SU-DHL-6 (cell line): ENCODE data around the gene IQGAP3.

Source experiments
- EZH2phosphoT487 ChIP-seq: fragments of 200-600 bp; sonication (generic), shearing (Covaris generic); conservative IDR thresholded peaks from 2 replicates; pipeline ENCODE4 v1.6.1; 2018; ENCODE audit warnings: mild to moderate bottlenecking, antibody characterized with exemption, low read length, moderate library complexity, mixed read lengths
- TF ChIP-seq, protein P1 (sequence below): fragments of 200-600 bp; sonication (generic); IDR thresholded peaks from one replicate; pipeline ENCODE4 v1.5.1; 2017; ENCODE audit warnings: antibody characterized with exemption, mild to moderate bottlenecking, low read length, moderate library complexity; ENCODE audit not compliant: insufficient read depth, poor library complexity, severe bottlenecking

DNA sequence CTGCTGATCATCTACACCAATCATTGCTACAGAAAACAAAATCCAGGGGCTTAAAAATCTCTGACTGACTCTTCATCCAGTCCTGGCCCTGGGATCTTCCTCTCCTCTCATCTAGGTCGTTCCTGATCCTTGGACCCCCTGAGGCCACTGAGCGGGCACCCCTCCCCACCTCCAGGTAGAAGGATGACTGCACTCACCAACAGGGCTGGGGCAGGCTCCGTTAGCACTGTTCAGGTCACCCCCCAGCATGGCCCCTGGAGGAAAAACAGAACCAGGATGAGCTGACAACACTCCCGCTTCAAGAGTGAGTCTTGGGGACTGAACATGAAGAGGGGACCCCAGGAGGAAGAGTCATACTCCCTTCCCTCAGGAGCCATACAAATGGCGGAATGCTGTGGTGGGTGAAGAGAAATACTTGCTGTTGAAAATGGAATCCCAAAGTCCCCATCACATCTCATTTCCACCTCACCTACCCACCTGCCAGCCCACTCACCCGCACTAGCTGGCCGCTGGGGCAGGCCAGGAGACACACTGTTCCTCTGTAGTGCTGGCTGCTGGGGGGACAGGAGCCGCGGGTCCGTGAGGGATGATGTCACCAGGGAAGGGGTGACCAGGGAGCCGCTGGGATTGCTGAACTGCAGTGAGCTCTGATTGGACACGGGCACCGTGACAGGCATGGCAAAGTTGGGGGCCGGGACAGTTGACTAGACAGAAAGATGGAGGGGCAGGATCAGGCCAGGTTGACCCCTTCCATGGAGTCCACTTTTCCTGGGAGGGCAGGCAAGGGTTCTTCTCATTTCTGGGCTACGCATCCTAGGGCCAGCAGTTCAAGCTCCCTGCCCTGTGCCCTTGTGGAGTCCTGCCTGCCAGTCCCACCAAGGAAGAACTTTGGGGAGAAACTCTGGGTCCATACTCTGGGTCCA, 93.0 kb downstream of the IQGAP3 start:
- TF ChIP-seq, protein P1, sequence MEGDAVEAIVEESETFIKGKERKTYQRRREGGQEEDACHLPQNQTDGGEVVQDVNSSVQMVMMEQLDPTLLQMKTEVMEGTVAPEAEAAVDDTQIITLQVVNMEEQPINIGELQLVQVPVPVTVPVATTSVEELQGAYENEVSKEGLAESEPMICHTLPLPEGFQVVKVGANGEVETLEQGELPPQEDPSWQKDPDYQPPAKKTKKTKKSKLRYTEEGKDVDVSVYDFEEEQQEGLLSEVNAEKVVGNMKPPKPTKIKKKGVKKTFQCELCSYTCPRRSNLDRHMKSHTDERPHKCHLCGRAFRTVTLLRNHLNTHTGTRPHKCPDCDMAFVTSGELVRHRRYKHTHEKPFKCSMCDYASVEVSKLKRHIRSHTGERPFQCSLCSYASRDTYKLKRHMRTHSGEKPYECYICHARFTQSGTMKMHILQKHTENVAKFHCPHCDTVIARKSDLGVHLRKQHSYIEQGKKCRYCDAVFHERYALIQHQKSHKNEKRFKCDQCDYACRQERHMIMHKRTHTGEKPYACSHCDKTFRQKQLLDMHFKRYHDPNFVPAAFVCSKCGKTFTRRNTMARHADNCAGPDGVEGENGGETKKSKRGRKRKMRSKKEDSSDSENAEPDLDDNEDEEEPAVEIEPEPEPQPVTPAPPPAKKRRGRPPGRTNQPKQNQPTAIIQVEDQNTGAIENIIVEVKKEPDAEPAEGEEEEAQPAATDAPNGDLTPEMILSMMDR = no peak
- no peak for TF ChIP-seq EZH2phosphoT487
